GM12878 (cell line): ENCODE results near the gene ARHGAP26. TPM values are rescaled to one million over a fixed set of nuclear protein-coding genes. Genes with fewer than 3 reads are reported as not detected.

ENCODE experiments used
- ASH2L ChIP-seq: fragments of 300-600, 200-600 bp; sonication (generic); IDR thresholded peaks from 2 replicates; pipeline ENCODE4 v1.6.1; 2017; ENCODE audit warnings: low read depth, mild to moderate bottlenecking, borderline replicate concordance
- ATF7 ChIP-seq: fragments of 450-650 bp; IDR thresholded peaks from 2 replicates; pipeline ENCODE4 v1.6.1; 2016; ENCODE audit warnings: low read depth, mild to moderate bottlenecking
- BRCA1 ChIP-seq: IDR thresholded peaks from 2 replicates; pipeline ENCODE4 v1.6.1; 2011; ENCODE audit warnings: low read depth, low read length, improper control_type of control experiment
- CBFB ChIP-seq: IDR thresholded peaks from 2 replicates; pipeline ENCODE4 v1.6.1; 2016; ENCODE audit warnings: antibody characterized with exemption, low read depth
- CHD2 ChIP-seq: IDR thresholded peaks from 2 replicates; pipeline ENCODE4 v1.6.1; 2011; ENCODE audit warnings: low read depth, low read length, improper control_type of control experiment, borderline replicate concordance
- CREM ChIP-seq: IDR thresholded peaks from 2 replicates; pipeline ENCODE4 v1.6.1; 2014; ENCODE audit warnings: antibody characterized with exemption, low read depth
- ETV6 ChIP-seq, 2 experiments: fragments of 450-650 bp in 1 of 2; IDR thresholded peaks in 1 of 2; conservative IDR thresholded peaks in 1 of 2; 2 replicates each; pipeline ENCODE4 v1.6.1; 2014; ENCODE audit warnings: antibody characterized with exemption in 1 of 2, borderline replicate concordance in 1 of 2, low read depth in 1 of 2, mild to moderate bottlenecking in 1 of 2, moderate library complexity in 1 of 2
- JUND ChIP-seq: IDR thresholded peaks from 2 replicates; pipeline ENCODE4 v1.6.1; 2012; ENCODE audit warnings: low read depth, mild to moderate bottlenecking, low read length, improper control_type of control experiment, moderate library complexity
- KAT2A ChIP-seq: conservative IDR thresholded peaks from 2 replicates; pipeline ENCODE4 v1.6.1; 2011; ENCODE audit warnings: low read depth, low read length; ENCODE audit not compliant: control insufficient read depth
- KDM1A ChIP-seq: fragments of 200-600 bp; sonication (generic); IDR thresholded peaks from 2 replicates; pipeline ENCODE4 v1.6.1; 2016; ENCODE audit warnings: borderline replicate concordance
- MTA2 ChIP-seq: fragments of 450-650 bp; IDR thresholded peaks from 2 replicates; pipeline ENCODE4 v1.6.1; 2016; ENCODE audit warnings: low read depth, mild to moderate bottlenecking, moderate library complexity
- MXI1 ChIP-seq: fragments of 150-350 bp; IDR thresholded peaks from 2 replicates; pipeline ENCODE4 v1.6.1; 2011; ENCODE audit warnings: low read depth, mild to moderate bottlenecking, inconsistent platforms, low read length, improper control_type of control experiment
- POU2F2 ChIP-seq: IDR thresholded peaks from 3 replicates; pipeline ENCODE4 v1.6.1; 2011; ENCODE audit warnings: low read depth, mild to moderate bottlenecking, low read length, borderline replicate concordance
- RAD21 ChIP-seq: IDR thresholded peaks from 2 replicates; pipeline ENCODE4 v1.6.1; 2011; ENCODE audit warnings: mild to moderate bottlenecking, low read depth, low read length, moderate library complexity; ENCODE audit not compliant: insufficient read depth
- RUNX3 ChIP-seq: IDR thresholded peaks from 2 replicates; pipeline ENCODE4 v1.6.1; 2012; ENCODE audit warnings: low read length, inconsistent platforms
- SMAD5 ChIP-seq: IDR thresholded peaks from 2 replicates; pipeline ENCODE4 v1.6.1; 2016; ENCODE audit warnings: antibody characterized with exemption, low read depth
- ZNF207 ChIP-seq: fragments of 450-650 bp; IDR thresholded peaks from 2 replicates; pipeline ENCODE4 v1.6.1; 2014; ENCODE audit warnings: antibody characterized with exemption, mild to moderate bottlenecking, borderline replicate concordance
- ZNF217 ChIP-seq: fragments of 450-650 bp; IDR thresholded peaks from 2 replicates; pipeline ENCODE4 v1.6.1; 2017; ENCODE audit warnings: antibody characterized with exemption, mild to moderate bottlenecking
- ZNF384 ChIP-seq: IDR thresholded peaks from 2 replicates; pipeline ENCODE4 v1.6.1; 2012; ENCODE audit warnings: low read depth, mild to moderate bottlenecking, low read length, improper control_type of control experiment, borderline replicate concordance
- polyA plus RNA-seq, 11 experiments: library from polyadenylated mRNA; depleted of rRNA in 4 of 11; unstranded in 6 of 11; stranded (reverse) in 5 of 11; fragments of >200 nt; fragmentation: Nextera tagmentation in 4 of 11; fragmentation: Illumina TruSeq in 1 of 11; extraction: Ambion mirVana in 4 of 11; extraction: Trizol in 1 of 11; gene quantifications; 1 replicate in 1 of 11; 2 replicates in 10 of 11; pipeline versions ENCODE4 v1.2.1 to v1.2.3, GENCODE V29; 2011 to 2016; ENCODE audit warnings: inconsistent platforms in 2 of 11, missing spikeins in 2 of 11, low read depth in 1 of 11
- total RNA-seq, 4 experiments: library from RNA; depleted of rRNA in 3 of 4; stranded (reverse); fragments of >200 nt in 3 of 4; fragmentation: Illumina TruSeq in 1 of 4; extraction: Trizol in 1 of 4; gene quantifications; 2 replicates each; pipeline versions ENCODE4 v1.2.1 to v1.2.3, GENCODE V29; 2013 to 2021
- TF ChIP-seq, protein P1 (sequence below): fragments of 450-650 bp; formaldehyde crosslinking; IDR thresholded peaks from 2 replicates; pipeline ENCODE4 v1.4.0; 2020; ENCODE audit warnings: mild to moderate bottlenecking, moderate library complexity
- TF ChIP-seq, protein P2 (sequence below): IDR thresholded peaks from 2 replicates; pipeline ENCODE4 v1.6.1; 2011; ENCODE audit warnings: low read depth, low read length, improper control_type of control experiment, borderline replicate concordance
- TF ChIP-seq, protein P3 (sequence below): IDR thresholded peaks from 2 replicates; pipeline ENCODE4 v1.6.1; 2012; ENCODE audit warnings: low read depth, low read length, improper control_type of control experiment
- TF ChIP-seq, protein P4 (sequence below): IDR thresholded peaks from 2 replicates; pipeline ENCODE4 v1.6.1; 2012; ENCODE audit warnings: low read depth, low read length, improper control_type of control experiment

The ARHGAP26 gene
- total and polyA plus RNA-seq, 10 of the 15 experiments (the other 5 are each of a cell fraction or from before 2014, with no cell fraction given), result 9.4 to 41.5 (median 19.3) TPM

DNA sequence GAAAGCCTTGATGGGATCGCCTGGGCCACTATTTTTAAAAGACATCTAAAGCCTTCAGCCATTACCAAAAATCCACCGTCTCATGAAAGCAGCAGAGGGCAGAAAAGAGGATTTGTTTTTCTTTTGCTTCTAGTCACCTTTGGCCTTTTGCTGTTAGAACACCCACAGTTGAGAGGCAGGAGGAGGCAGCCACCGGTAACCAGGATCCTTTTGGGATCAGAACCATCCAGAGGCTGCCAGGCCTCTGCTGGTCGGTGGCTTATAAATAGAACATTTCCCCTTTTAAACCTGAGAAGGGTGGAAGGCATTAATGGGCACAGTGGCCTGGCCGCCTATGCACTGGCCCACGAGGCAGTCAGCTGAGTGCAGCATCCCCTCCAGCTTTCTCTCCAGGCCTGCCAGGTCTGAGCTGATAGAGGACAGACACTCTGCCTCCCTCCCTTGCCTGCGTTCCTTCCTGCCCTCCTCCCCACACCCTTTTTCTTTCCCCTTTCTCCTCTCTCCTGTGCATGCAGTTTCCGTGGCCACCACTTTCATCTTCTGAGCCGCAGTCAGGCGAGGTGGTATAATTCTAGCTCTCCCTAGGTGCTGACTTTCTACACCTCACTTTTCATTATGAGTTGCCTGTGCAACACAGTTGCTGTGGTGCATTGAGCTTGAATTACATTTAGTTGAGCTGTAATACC, 253.4 kb downstream of the ARHGAP26 start (continued):
- TF ChIP-seq POU2F2 (peak; percentile 87; the same call in 2 of the 3 replicates), ETV6 (conservative IDR thresholded peaks at IDR 0.05 in 1 of 2, IDR thresholded peaks at IDR 0.05 in 1 of 2; ENCODE audit: borderline replicate concordance in 1 of 2, low read depth in 1 of 2) (peak in 1 of 2 experiments; percentile 75; a peak in 2 of 4 replicates), JUND (peak; percentile 82), CHD2 (peak; percentile 61; the same call in 1 of the 2 replicates), KAT2A (no peak), KDM1A (no peak), ATF7 (peak; percentile 74), BRCA1 (no peak), RUNX3 (peak; percentile 91), CREM (peak; percentile 83), MXI1 (no peak), MTA2 (peak; percentile 89), CBFB (peak; percentile 60), ZNF217 (peak; percentile 52; the same call in 1 of the 2 replicates), ASH2L (no peak), SMAD5 (no peak), RAD21 (peak; percentile 36), ZNF384 (no peak), ZNF207 (no peak; the same call in 1 of the 2 replicates)
- TF ChIP-seq, protein P1, sequence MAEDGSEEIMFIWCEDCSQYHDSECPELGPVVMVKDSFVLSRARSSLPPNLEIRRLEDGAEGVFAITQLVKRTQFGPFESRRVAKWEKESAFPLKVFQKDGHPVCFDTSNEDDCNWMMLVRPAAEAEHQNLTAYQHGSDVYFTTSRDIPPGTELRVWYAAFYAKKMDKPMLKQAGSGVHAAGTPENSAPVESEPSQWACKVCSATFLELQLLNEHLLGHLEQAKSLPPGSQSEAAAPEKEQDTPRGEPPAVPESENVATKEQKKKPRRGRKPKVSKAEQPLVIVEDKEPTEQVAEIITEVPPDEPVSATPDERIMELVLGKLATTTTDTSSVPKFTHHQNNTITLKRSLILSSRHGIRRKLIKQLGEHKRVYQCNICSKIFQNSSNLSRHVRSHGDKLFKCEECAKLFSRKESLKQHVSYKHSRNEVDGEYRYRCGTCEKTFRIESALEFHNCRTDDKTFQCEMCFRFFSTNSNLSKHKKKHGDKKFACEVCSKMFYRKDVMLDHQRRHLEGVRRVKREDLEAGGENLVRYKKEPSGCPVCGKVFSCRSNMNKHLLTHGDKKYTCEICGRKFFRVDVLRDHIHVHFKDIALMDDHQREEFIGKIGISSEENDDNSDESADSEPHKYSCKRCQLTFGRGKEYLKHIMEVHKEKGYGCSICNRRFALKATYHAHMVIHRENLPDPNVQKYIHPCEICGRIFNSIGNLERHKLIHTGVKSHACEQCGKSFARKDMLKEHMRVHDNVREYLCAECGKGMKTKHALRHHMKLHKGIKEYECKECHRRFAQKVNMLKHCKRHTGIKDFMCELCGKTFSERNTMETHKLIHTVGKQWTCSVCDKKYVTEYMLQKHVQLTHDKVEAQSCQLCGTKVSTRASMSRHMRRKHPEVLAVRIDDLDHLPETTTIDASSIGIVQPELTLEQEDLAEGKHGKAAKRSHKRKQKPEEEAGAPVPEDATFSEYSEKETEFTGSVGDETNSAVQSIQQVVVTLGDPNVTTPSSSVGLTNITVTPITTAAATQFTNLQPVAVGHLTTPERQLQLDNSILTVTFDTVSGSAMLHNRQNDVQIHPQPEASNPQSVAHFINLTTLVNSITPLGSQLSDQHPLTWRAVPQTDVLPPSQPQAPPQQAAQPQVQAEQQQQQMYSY (CRISPR knock-in tag), result no peak
- TF ChIP-seq, protein P2, sequence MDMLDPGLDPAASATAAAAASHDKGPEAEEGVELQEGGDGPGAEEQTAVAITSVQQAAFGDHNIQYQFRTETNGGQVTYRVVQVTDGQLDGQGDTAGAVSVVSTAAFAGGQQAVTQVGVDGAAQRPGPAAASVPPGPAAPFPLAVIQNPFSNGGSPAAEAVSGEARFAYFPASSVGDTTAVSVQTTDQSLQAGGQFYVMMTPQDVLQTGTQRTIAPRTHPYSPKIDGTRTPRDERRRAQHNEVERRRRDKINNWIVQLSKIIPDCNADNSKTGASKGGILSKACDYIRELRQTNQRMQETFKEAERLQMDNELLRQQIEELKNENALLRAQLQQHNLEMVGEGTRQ, result no peak
- TF ChIP-seq, protein P3, sequence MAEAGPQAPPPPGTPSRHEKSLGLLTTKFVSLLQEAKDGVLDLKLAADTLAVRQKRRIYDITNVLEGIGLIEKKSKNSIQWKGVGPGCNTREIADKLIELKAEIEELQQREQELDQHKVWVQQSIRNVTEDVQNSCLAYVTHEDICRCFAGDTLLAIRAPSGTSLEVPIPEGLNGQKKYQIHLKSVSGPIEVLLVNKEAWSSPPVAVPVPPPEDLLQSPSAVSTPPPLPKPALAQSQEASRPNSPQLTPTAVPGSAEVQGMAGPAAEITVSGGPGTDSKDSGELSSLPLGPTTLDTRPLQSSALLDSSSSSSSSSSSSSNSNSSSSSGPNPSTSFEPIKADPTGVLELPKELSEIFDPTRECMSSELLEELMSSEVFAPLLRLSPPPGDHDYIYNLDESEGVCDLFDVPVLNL, result no peak
- TF ChIP-seq, protein P4, sequence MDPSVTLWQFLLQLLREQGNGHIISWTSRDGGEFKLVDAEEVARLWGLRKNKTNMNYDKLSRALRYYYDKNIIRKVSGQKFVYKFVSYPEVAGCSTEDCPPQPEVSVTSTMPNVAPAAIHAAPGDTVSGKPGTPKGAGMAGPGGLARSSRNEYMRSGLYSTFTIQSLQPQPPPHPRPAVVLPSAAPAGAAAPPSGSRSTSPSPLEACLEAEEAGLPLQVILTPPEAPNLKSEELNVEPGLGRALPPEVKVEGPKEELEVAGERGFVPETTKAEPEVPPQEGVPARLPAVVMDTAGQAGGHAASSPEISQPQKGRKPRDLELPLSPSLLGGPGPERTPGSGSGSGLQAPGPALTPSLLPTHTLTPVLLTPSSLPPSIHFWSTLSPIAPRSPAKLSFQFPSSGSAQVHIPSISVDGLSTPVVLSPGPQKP, result no peak
